SK-N-SH treated with all-trans-retinoic acid at 6 μM for 48 hours (cell line): Measurements from ENCODE around the gene APCDD1L.
A peak's percentile ranks its signal among the peaks of the same experiment; 100 is the strongest.

Source experiments
- ATAC-seq: fragments of 200-7000 bp; cut with Tn5 transposase; 3 replicates; pipeline ENCODE4 v1.9.1; 2020; ENCODE audit warnings: mild to moderate bottlenecking, moderate library complexity
- ARNTL ChIP-seq: fragments of 450-650 bp; formaldehyde crosslinking; IDR thresholded peaks from 2 replicates; pipeline ENCODE4 v1.5.0; 2020; ENCODE audit warnings: low read depth, mild to moderate bottlenecking, moderate library complexity, borderline replicate concordance
- CREB5 ChIP-seq: fragments of 250-450 bp; sonication (Bioruptor Pico); IDR thresholded peaks from 2 replicates; pipeline ENCODE4 v1.5.1; 2020; ENCODE audit warnings: low read depth, mild to moderate bottlenecking, moderate library complexity
- CSDC2 ChIP-seq: fragments of 250-450 bp; sonication (Bioruptor Pico); IDR thresholded peaks from 2 replicates; pipeline ENCODE4 v1.5.0; 2020; ENCODE audit warnings: mild to moderate bottlenecking, moderate library complexity
- GLIS3 ChIP-seq: fragments of 250-450 bp; sonication (Bioruptor Pico); IDR thresholded peaks from 2 replicates; pipeline ENCODE4 v1.5.0; 2020; ENCODE audit warnings: mild to moderate bottlenecking, moderate library complexity
- ISL1 ChIP-seq: fragments of 250-450 bp; sonication (Bioruptor Pico); IDR thresholded peaks from 2 replicates; pipeline ENCODE4 v2.1.2; 2022; ENCODE audit warnings: mild to moderate bottlenecking, moderate library complexity
- OSR1 ChIP-seq: fragments of 250-450 bp; sonication (Bioruptor Pico); IDR thresholded peaks from 2 replicates; pipeline ENCODE4 v1.8.0; 2022; ENCODE audit warnings: moderate library complexity, mild to moderate bottlenecking, inconsistent platforms
- PATZ1 ChIP-seq: fragments of 250-450 bp; sonication (Bioruptor Pico); IDR thresholded peaks from 2 replicates; pipeline ENCODE4 v1.8.0; 2020; ENCODE audit warnings: mild to moderate bottlenecking, moderate library complexity, borderline replicate concordance
- POU6F1 ChIP-seq: fragments of 250-450 bp; sonication (Bioruptor Pico); IDR thresholded peaks from 2 replicates; pipeline ENCODE4 v1.8.0; 2021; ENCODE audit warnings: low read depth, mild to moderate bottlenecking, moderate library complexity, borderline replicate concordance
- PPARA ChIP-seq: fragments of 250-450 bp; sonication (Bioruptor Pico); IDR thresholded peaks from 2 replicates; pipeline ENCODE4 v1.5.0; 2020; ENCODE audit warnings: mild to moderate bottlenecking, borderline replicate concordance
- RARB ChIP-seq: fragments of 250-450 bp; sonication (Bioruptor Pico); IDR thresholded peaks from 2 replicates; pipeline ENCODE4 v1.8.0; 2021; ENCODE audit warnings: mild to moderate bottlenecking, moderate library complexity
- SNAI2 ChIP-seq: fragments of 250-450 bp; sonication (Bioruptor Pico); IDR thresholded peaks from 2 replicates; pipeline ENCODE4 v1.5.0; 2020; ENCODE audit warnings: mild to moderate bottlenecking, moderate library complexity
- TCF4 ChIP-seq: fragments of 250-450 bp; sonication (Bioruptor Pico); IDR thresholded peaks from 2 replicates; pipeline ENCODE4 v1.8.0; 2021; ENCODE audit warnings: mild to moderate bottlenecking, moderate library complexity, borderline replicate concordance
- ZC3H10 ChIP-seq: fragments of 250-450 bp; sonication (Bioruptor Pico); IDR thresholded peaks from 2 replicates; pipeline ENCODE4 v1.5.1; 2021; ENCODE audit warnings: mild to moderate bottlenecking, moderate library complexity
- ZFP3 ChIP-seq: fragments of 250-450 bp; sonication (Bioruptor Pico); IDR thresholded peaks from 2 replicates; pipeline ENCODE4 v1.5.0; 2020; ENCODE audit warnings: mild to moderate bottlenecking, moderate library complexity
- ZFP30 ChIP-seq: fragments of 450-650 bp; formaldehyde crosslinking; IDR thresholded peaks from 2 replicates; pipeline ENCODE4 v1.5.0; 2022; ENCODE audit warnings: mild to moderate bottlenecking, moderate library complexity
- ZNF565 ChIP-seq: fragments of 450-650 bp; formaldehyde crosslinking; conservative IDR thresholded peaks from 2 replicates; pipeline ENCODE4 v1.5.0; 2020; ENCODE audit warnings: low read depth, mild to moderate bottlenecking, moderate library complexity
- ZNF70 ChIP-seq: fragments of 450-650 bp; formaldehyde crosslinking; IDR thresholded peaks from 2 replicates; pipeline ENCODE4 v1.5.0; 2020; ENCODE audit warnings: mild to moderate bottlenecking, moderate library complexity
- ZNF8 ChIP-seq: fragments of 450-650 bp; formaldehyde crosslinking; IDR thresholded peaks from 2 replicates; pipeline ENCODE4 v1.5.0; 2020; ENCODE audit warnings: mild to moderate bottlenecking, moderate library complexity
- TF ChIP-seq, protein P1 (sequence below): fragments of 250-450 bp; sonication (Bioruptor Pico); IDR thresholded peaks from 2 replicates; pipeline ENCODE4 v1.5.1; 2021; ENCODE audit warnings: mild to moderate bottlenecking, moderate library complexity
- TF ChIP-seq, protein P2 (sequence below): fragments of 250-450 bp; sonication (Bioruptor Pico); IDR thresholded peaks from 2 replicates; pipeline ENCODE4 v1.5.0; 2020; ENCODE audit warnings: mild to moderate bottlenecking, moderate library complexity

APCDD1L gene

GRCh38 chr20:58550275-58551059, 35.3 kb upstream of the APCDD1L start:
- no peak for TF ChIP-seq SNAI2 (CRISPR knock-in tag)
- TF ChIP-seq ZFP3 (CRISPR knock-in tag), result no peak
- no peak for TF ChIP-seq CREB5 (CRISPR knock-in tag)
- no peak for TF ChIP-seq ZNF70 (CRISPR knock-in tag)
- no peak for TF ChIP-seq PPARA (CRISPR knock-in tag)
- no peak for TF ChIP-seq ZC3H10
- TF ChIP-seq GLIS3 (CRISPR knock-in tag), result no peak
- no peak for TF ChIP-seq ZFP30
- TF ChIP-seq PATZ1, result no peak
- no peak for TF ChIP-seq CSDC2 (CRISPR knock-in tag)
- TF ChIP-seq, protein P1, sequence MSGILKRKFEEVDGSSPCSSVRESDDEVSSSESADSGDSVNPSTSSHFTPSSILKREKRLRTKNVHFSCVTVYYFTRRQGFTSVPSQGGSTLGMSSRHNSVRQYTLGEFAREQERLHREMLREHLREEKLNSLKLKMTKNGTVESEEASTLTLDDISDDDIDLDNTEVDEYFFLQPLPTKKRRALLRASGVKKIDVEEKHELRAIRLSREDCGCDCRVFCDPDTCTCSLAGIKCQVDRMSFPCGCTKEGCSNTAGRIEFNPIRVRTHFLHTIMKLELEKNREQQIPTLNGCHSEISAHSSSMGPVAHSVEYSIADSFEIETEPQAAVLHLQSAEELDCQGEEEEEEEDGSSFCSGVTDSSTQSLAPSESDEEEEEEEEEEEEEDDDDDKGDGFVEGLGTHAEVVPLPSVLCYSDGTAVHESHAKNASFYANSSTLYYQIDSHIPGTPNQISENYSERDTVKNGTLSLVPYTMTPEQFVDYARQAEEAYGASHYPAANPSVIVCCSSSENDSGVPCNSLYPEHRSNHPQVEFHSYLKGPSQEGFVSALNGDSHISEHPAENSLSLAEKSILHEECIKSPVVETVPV, result no peak
- TF ChIP-seq, protein P2, sequence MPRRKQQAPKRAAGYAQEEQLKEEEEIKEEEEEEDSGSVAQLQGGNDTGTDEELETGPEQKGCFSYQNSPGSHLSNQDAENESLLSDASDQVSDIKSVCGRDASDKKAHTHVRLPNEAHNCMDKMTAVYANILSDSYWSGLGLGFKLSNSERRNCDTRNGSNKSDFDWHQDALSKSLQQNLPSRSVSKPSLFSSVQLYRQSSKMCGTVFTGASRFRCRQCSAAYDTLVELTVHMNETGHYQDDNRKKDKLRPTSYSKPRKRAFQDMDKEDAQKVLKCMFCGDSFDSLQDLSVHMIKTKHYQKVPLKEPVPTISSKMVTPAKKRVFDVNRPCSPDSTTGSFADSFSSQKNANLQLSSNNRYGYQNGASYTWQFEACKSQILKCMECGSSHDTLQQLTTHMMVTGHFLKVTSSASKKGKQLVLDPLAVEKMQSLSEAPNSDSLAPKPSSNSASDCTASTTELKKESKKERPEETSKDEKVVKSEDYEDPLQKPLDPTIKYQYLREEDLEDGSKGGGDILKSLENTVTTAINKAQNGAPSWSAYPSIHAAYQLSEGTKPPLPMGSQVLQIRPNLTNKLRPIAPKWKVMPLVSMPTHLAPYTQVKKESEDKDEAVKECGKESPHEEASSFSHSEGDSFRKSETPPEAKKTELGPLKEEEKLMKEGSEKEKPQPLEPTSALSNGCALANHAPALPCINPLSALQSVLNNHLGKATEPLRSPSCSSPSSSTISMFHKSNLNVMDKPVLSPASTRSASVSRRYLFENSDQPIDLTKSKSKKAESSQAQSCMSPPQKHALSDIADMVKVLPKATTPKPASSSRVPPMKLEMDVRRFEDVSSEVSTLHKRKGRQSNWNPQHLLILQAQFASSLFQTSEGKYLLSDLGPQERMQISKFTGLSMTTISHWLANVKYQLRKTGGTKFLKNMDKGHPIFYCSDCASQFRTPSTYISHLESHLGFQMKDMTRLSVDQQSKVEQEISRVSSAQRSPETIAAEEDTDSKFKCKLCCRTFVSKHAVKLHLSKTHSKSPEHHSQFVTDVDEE (CRISPR knock-in tag), result no peak
- TF ChIP-seq ZNF565 (CRISPR knock-in tag), result no peak
- ATAC-seq, result peak; percentile 61

DNA sequence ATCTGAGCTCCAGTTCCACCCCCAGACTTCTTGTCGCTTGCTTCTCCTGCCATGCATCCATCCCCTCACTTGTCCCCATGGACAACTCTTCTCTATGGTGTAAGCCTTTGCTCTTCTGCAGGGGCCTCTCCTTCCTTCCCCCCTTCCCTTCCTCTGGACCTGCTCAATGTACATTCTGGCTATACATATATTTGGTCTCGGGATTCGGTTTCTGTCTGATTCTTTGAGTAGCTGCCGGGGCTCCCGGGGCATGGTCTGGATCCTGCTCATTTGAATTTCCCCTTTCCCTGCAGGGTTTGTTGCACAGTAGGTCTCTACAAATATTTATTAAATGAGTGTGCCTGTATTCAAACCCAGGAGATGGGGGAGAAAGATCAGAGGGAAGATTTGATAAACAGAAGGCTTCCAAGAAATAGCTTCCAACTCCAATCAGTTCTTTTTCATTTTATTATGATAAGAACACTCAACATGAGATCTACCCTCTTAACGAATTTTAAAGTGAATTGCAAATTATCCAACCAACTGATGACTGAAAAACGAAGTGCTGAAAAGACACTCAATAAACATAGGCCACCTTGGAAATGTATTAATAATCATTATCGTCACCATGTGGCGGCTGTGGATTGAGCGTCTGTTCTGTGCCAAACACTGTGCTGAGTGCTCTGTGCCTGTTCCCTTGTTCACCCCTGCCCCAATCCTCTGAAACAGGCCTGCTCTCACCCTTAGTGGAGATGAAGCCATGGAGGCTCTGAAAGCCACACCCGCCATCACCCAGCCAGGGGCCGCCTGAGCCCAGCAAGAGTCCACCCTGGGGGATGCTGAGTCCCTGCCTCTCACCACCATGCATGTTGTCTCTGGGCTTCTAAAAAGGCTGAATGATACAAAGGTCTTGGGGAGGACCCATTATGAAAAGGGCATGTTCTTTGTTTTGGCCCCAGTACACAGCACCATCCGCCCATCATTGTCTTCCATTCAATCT, 34.3 kb upstream of the APCDD1L start:
- TF ChIP-seq ISL1 (CRISPR knock-in tag) (no peak), PPARA (CRISPR knock-in tag) (no peak), OSR1 (CRISPR knock-in tag) (no peak), POU6F1 (CRISPR knock-in tag) (no peak), CSDC2 (CRISPR knock-in tag) (no peak), ZNF70 (CRISPR knock-in tag) (no peak)
- no peak for ATAC-seq

DNA sequence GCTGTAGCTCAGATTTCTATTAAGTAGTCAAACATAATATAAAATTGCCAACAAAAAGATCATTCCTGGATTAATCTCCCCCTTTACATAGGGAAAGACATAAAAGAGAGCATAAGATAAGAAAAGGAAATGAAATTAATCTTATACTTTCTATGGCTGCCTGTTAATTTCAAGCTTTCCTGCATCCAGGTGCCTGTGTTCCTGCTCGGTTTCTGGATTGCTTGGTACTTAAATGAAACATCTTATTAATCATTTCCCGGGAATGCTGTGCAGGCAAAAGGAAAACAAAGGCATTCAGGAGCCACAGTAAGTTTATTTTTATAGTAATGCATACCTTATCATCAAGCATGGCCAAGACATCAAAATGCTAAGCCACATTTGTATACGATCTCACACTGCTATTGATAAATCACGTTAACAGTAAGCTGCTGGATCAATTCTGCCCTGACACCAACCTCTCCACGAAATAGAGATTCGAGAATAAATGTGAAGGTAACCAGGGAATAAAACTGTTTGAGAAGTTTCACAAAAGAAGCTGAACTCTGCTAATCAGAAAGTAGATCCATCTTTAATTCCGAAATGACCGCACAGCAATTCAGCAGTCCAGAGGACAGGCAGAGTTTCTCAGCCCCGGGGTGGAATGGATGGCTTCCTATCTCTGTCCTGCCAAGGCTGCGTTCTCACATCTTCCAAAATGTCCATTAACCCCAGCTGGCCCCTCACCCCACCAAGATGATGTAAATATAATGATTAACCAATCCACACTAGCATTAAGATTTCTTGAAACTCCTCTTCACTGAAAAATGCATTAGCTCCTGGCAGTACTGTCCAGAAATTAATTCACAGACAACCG, 32.6 kb upstream of the APCDD1L start:
- ATAC-seq, result peak; percentile 37; the same call in 2 of the 3 replicates
- TF ChIP-seq ZFP30 (no peak), ZNF8 (CRISPR knock-in tag) (no peak), CREB5 (CRISPR knock-in tag) (no peak), PATZ1 (no peak), TCF4 (CRISPR knock-in tag) (no peak), ZC3H10 (no peak), PPARA (CRISPR knock-in tag) (no peak), CSDC2 (CRISPR knock-in tag) (no peak), RARB (CRISPR knock-in tag) (no peak), SNAI2 (CRISPR knock-in tag) (no peak), ARNTL (CRISPR knock-in tag) (no peak), ISL1 (CRISPR knock-in tag) (no peak), ZNF70 (CRISPR knock-in tag) (no peak), ZNF565 (CRISPR knock-in tag) (no peak)
